ENCODE results near the gene FMN2. TPM values are rescaled to one million over a fixed set of nuclear protein-coding genes. Genes with fewer than 3 reads are reported as not detected.

Gene FMN2
- total RNA-seq, 4 donors from 2014 or later, result 3.6 to 35.5 (median 5.6) TPM

DNA sequence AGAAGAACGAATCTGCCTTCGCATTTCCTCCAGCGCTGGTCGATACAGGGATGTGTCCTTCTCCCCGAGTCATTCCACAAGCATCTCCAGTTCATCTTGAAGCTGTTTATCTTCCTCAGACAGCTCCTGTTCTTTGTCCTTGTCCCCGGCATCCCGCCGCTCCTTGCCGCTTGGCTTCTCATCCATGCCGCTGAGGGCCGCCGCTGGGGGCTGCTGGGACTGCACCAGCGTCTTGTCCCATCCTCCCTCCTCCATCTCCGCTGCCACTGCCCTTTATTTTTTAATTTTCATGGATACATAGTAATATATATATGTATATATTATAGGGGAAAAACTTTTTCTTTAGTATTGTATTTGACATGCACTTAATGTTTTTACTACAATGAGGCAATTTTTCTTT is 53.4 kb downstream of the FMN2 start:
- H3K36me3 ChIP-seq, result no peaks in the 10 kb centered on the region
- H3K4me3 ChIP-seq, result no peak overlapping the region
- no peaks in the 10 kb centered on the region for H3K4me1 ChIP-seq
- intact Hi-C loops (cut with DNase I; ENCODE audit: low total_unique reads), result loop anchor here (10.0 kb wide), 1 partner anchor 120 kb away; no protein-coding TSS in a partner anchor
- H3K27me3 ChIP-seq, result no peaks in the 10 kb centered on the region
- 94 to 98% methylated on average over 14 of the region's 14 CpGs for WGBS, 2 donors (ENCODE audit: low coverage in 1 of 2)
- no peak overlapping the region for H3K27ac ChIP-seq
- TF ChIP-seq POLR2AphosphoS5 (IDR thresholded peaks at IDR 0.05), result no peak
- TF ChIP-seq POLR2A (IDR thresholded peaks at IDR 0.05), result no peak
- no peak for TF ChIP-seq EP300 (IDR thresholded peaks at IDR 0.05; ENCODE audit: low read depth)
- TF ChIP-seq CTCF (IDR thresholded peaks at IDR 0.05), result no peak
- no peak for DNase-seq
- no peaks in the 10 kb centered on the region for H3K9me3 ChIP-seq
- in situ Hi-C loops (cut with MboI; ENCODE audit: low pct_ligation_motif_present in 1 of 4, low pct_unique_long_range_greater_than_20kb in 1 of 4, low sequenced_read_pairs in 3 of 4), result no loop called here

GRCh38 chr1:240148333-240148732 is 56.6 kb downstream of the FMN2 start:
- Histone ChIP-seq H3K4me3 (no peak overlapping the region), H3K9me3 (no peaks in the 10 kb centered on the region), H3K4me1 (no peaks in the 10 kb centered on the region), H3K27me3 (no peaks in the 10 kb centered on the region), H3K36me3 (no peaks in the 10 kb centered on the region), H3K27ac (no peak overlapping the region)
- 86 to 93% methylated on average over 2 of the region's 2 CpGs for WGBS, 2 donors (ENCODE audit: low coverage in 1 of 2)
- in situ Hi-C loops (cut with MboI; ENCODE audit: low pct_ligation_motif_present in 1 of 4, low pct_unique_long_range_greater_than_20kb in 1 of 4, low sequenced_read_pairs in 3 of 4) (no loop called here), intact Hi-C loops (cut with DNase I; ENCODE audit: low total_unique reads) (loop anchor here (10.0 kb wide), 1 partner anchor 124 kb away; no protein-coding TSS in a partner anchor)
- TF ChIP-seq EP300 (IDR thresholded peaks at IDR 0.05; ENCODE audit: low read depth) (no peak), POLR2A (IDR thresholded peaks at IDR 0.05) (no peak), CTCF (IDR thresholded peaks at IDR 0.05) (no peak), POLR2AphosphoS5 (IDR thresholded peaks at IDR 0.05) (no peak)
- no peak for DNase-seq

DNA sequence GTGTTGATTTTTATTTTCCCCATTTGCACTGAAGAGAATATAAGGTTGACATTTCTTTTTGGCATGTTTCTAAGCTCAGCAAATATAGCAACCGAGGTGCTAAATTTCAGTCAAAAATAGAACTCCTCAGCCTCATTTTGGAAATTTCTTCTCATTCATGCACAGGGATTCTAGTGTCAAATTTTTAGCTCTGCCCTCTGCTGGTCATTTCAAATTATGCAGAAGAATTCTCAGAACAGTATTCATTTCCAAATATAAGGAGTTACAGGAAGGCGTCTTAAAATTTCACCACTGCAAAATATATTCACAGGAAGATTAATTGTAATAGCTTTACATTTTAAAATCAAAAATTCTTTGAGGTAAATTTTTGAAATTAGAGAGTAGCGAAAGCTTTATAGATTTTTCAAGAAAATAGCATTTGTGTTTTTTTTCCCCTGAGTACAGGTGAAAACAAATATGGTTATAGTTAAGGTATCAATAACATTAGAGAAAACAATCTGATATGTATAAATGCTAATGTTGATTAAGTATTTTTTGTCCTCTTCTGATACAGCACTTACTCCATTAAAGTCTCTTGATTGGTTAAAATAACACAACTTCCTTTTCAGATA is 57.9 kb downstream of the FMN2 start:
- TF ChIP-seq CTCF (IDR thresholded peaks at IDR 0.05) (peak; percentile 63 to 77 (median 69)), EP300 (IDR thresholded peaks at IDR 0.05; ENCODE audit: low read depth) (no peak), POLR2A (IDR thresholded peaks at IDR 0.05) (no peak), POLR2AphosphoS5 (IDR thresholded peaks at IDR 0.05) (no peak)
- intact Hi-C loops (cut with DNase I; ENCODE audit: low total_unique reads), result loop anchor here (10.0 kb wide), 1 partner anchor 125 kb away; no protein-coding TSS in a partner anchor
- Histone ChIP-seq H3K27me3 (no peaks in the 10 kb centered on the region), H3K27ac (no peak overlapping the region), H3K4me3 (no peak overlapping the region), H3K36me3 (no peaks in the 10 kb centered on the region), H3K4me1 (no peaks in the 10 kb centered on the region), H3K9me3 (no peaks in the 10 kb centered on the region)
- in situ Hi-C loops (cut with MboI; ENCODE audit: low pct_ligation_motif_present in 1 of 4, low pct_unique_long_range_greater_than_20kb in 1 of 4, low sequenced_read_pairs in 3 of 4), result loop anchor here in 3 of 4 donors (10.0 to 25.0 kb wide), 3 partner anchors 112 to 125 kb away; no protein-coding TSS in a partner anchor
- 34 to 36% methylated on average over 3 of the region's 3 CpGs for WGBS, 2 donors (ENCODE audit: low coverage in 1 of 2)
- DNase-seq, result no peak

GRCh38 chr1:240151136-240151735 is 59.6 kb downstream of the FMN2 start:
- Histone ChIP-seq H3K27me3 (no peaks in the 10 kb centered on the region), H3K36me3 (no peaks in the 10 kb centered on the region), H3K4me1 (no peaks in the 10 kb centered on the region), H3K27ac (no peak overlapping the region), H3K4me3 (no peak overlapping the region), H3K9me3 (no peaks in the 10 kb centered on the region)
- TF ChIP-seq EP300 (IDR thresholded peaks at IDR 0.05; ENCODE audit: low read depth), result no peak
- no peak for TF ChIP-seq CTCF (IDR thresholded peaks at IDR 0.05)
- no peak for TF ChIP-seq POLR2A (IDR thresholded peaks at IDR 0.05)
- no peak for TF ChIP-seq POLR2AphosphoS5 (IDR thresholded peaks at IDR 0.05)
- in situ Hi-C loops (cut with MboI; ENCODE audit: low pct_ligation_motif_present in 1 of 4, low pct_unique_long_range_greater_than_20kb in 1 of 4, low sequenced_read_pairs in 3 of 4), result loop anchor here in 3 of 4 donors (10.0 to 25.0 kb wide), 3 partner anchors 114 to 126 kb away; no protein-coding TSS in a partner anchor
- 82 to 84% methylated on average over 7 of the region's 7 CpGs for WGBS, 2 donors (ENCODE audit: low coverage in 1 of 2)
- DNase-seq, result no peak
- intact Hi-C loops (cut with DNase I; ENCODE audit: low total_unique reads), result no loop called here
